Natural killer cell treated with Interleukin-12 subunit alpha and Interleukin-12 subunit beta and Interleukin-15 and Interleukin-18, amount 100 ng/mL, for 72 hours (primary cell): Measurements from ENCODE around the gene CNTN3. TPM values are rescaled to one million over a fixed set of nuclear protein-coding genes. Genes with fewer than 3 reads are reported as not detected.

Experiments used
- ATAC-seq, 2 donors: fragments of 150-1000 bp; cut with Tn5 transposase in 1 of 2; sonication (Bioruptor Pico), chemical (Tn5 transposase) in 1 of 2; 2 replicates each; pipeline ENCODE4 v1.10.0; 2021
- DNase-seq: peaks from one replicate; pipeline ENCODE4 v3.0.0; 2022; ENCODE audit warnings: low spot score
- H3K27ac Mint-ChIP-seq, 2 donors: 1 replicate in 1 of 2; 2 replicates in 1 of 2; pipeline ENCODE4 v1.8.0; 2022; ENCODE audit warnings: mixed read lengths in 2 of 2, mild to moderate bottlenecking in 1 of 2, moderate library complexity in 1 of 2
- H3K27me3 Mint-ChIP-seq, 2 donors: 1 replicate in 1 of 2; 2 replicates in 1 of 2; pipeline ENCODE4 v1.8.0; 2022; ENCODE audit warnings: mixed read lengths in 2 of 2
- H3K36me3 Mint-ChIP-seq: one replicate; pipeline ENCODE4 v1.8.0; 2022; ENCODE audit warnings: mixed read lengths
- H3K4me1 Mint-ChIP-seq, 2 donors: 1 replicate in 1 of 2; 2 replicates in 1 of 2; pipeline ENCODE4 v1.8.0; 2022; ENCODE audit warnings: low read depth in 2 of 2, mixed read lengths in 2 of 2, mild to moderate bottlenecking in 1 of 2
- H3K4me3 Mint-ChIP-seq: one replicate; pipeline ENCODE4 v1.8.0; 2022; ENCODE audit warnings: mixed read lengths
- H3K9me3 Mint-ChIP-seq: 2 replicates; pipeline ENCODE4 v1.8.0; 2022; ENCODE audit warnings: mixed read lengths
- total RNA-seq, 2 donors: library from RNA; stranded (reverse); gene quantifications; one replicate each; pipeline ENCODE4 v1.2.3, GENCODE V29; 2022

The CNTN3 gene
- not detected for total RNA-seq

DNA sequence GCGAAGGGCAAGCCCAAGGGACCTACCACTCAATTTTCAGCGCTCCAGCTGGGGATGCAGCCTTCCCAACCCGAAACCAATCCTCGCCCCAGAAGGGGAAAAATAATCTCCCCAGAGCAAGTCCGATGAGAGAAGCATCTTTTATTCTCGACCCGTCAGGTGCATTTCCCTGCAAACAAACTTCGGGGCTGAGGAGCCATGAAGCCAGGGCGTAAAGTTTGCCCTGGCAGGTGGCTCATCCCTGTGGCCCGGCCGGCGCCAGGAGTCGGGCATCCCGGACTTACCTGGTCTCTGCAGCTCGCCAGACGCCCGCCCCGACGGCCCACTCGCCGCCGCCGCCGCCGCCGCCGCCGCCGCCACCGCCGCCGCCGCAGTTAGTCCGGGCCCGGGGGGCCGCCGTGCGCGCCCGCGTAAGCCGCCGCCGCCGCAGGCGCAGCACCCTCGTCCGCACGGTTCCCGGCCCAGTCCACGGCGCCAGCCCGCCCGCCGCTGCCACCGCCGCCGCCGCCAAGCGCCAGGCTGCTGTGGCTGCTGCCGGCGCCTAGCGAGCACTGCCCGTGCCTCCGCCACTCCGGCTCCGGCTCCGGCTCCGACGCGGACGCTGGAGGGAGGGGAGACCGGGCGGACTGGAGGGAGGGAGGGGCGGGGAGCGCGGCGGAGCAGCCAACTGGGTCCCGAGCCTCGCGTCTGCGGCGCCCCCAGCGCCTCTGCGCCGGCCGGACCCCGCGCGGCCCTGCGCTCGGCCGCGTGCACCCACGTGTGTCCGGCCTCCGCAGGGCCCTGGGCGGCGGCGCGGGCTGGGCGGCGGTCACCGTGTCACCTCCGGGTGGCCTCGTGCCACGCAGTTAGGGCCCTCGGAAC is at the start of gene CNTN3:
Gene CNTN3 (minus strand): TSS at position 553 of the 861 bp plus-strand sequence. CDS start 93,547 bp downstream, outside the sequence.
- no peaks in the 10 kb centered on the region for H3K9me3 Mint-ChIP-seq
- H3K27me3 Mint-ChIP-seq: peaks cover 3 to 10% of the 10 kb centered on the region in 2 donors
- H3K4me3 Mint-ChIP-seq: no peak within 1 kb of the TSS
- H3K4me1 Mint-ChIP-seq: no peaks in the 10 kb centered on the region
- no peak for ATAC-seq
- no peak for DNase-seq
- no peaks in the 10 kb centered on the region for H3K36me3 Mint-ChIP-seq
- H3K27ac Mint-ChIP-seq: no peak within 1 kb of the TSS

- Mint-ChIP-seq H3K4me3 (no peak overlapping the region), H3K9me3 (peaks cover 19% of the 10 kb centered on the region), H3K36me3 (no peaks in the 10 kb centered on the region), H3K27ac (no peak overlapping the region), H3K4me1 (no peaks in the 10 kb centered on the region), H3K27me3 (no peaks in the 10 kb centered on the region)
- ATAC-seq: no peak
- DNase-seq: no peak
These were observed 48.7 kb upstream of the CNTN3 start for GRCh38 chr3:74663178-74663577.

DNA sequence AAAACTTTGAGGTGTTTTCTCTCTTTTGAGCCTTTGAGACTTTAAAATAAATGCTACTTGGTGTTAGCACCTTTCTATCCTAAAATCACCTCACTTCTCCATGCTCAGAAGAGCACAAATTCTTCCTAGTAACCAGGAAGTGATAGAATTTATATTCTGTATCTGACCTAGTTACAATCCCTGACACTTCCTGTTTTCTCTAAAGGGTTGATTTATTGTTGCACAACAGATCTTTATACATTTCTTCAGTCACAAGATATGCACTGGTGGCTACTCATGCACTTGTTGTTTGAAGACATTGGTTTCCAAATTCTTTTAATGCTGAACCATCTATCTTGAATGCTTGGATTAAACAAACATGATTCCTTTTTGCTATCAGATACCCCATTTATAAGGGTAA is 47.2 kb upstream of the CNTN3 start:
- Mint-ChIP-seq H3K9me3 (peaks cover 12% of the 10 kb centered on the region), H3K4me1 (no peaks in the 10 kb centered on the region), H3K27me3 (no peaks in the 10 kb centered on the region), H3K36me3 (no peaks in the 10 kb centered on the region), H3K4me3 (no peak overlapping the region), H3K27ac (no peak overlapping the region)
- no peak for DNase-seq
- no peak for ATAC-seq

DNA sequence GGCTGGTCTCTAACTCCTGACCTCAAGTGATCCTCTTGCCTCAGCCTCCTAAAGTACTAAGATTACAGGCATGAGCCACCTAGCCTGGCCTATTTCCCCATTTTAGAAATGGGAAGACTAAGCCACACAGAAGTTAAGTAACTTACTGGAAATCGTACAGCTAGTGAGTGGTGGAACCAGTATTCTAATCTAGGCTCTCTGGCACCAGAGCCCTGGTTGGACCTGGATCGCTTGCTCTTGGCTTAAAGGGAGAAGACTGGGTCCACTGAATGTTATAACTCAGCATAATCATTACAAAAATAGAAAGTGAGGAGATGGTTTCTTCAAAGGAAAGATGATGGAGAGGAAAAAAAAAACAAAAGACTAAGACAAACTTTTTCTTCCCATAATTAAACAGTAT is 37.4 kb upstream of the CNTN3 start:
- Mint-ChIP-seq H3K9me3 (peaks cover 10% of the 10 kb centered on the region), H3K4me3 (no peak overlapping the region), H3K36me3 (no peaks in the 10 kb centered on the region), H3K4me1 (no peaks in the 10 kb centered on the region), H3K27me3 (no peaks in the 10 kb centered on the region), H3K27ac (no peak overlapping the region)
- no peak for DNase-seq
- no peak for ATAC-seq

DNA sequence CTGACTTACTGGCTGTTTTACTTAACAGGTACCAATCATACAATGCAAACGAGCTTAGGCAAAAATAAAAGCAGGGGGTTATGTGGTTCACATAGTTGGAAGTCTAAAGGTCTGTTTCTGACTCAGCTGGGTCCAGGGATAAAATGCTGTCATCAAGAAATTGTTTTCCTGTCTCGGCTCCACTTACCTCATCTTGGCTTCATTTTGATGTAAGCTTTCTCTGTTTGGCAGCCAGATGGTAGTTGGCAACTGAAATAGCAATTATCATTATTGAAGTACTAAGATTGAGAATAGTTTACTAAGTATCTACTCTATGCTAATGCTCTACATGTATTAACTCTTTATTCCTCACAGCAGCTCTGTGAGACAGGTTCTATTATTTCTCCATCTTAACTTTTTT is 36.8 kb upstream of the CNTN3 start:
- H3K4me1 Mint-ChIP-seq: no peaks in the 10 kb centered on the region
- ATAC-seq (no peak), DNase-seq (no peak)
- no peak overlapping the region for H3K27ac Mint-ChIP-seq
- H3K9me3 Mint-ChIP-seq: peaks cover 10% of the 10 kb centered on the region
- H3K4me3 Mint-ChIP-seq: no peak overlapping the region
- no peaks in the 10 kb centered on the region for H3K36me3 Mint-ChIP-seq
- H3K27me3 Mint-ChIP-seq: no peaks in the 10 kb centered on the region

DNA sequence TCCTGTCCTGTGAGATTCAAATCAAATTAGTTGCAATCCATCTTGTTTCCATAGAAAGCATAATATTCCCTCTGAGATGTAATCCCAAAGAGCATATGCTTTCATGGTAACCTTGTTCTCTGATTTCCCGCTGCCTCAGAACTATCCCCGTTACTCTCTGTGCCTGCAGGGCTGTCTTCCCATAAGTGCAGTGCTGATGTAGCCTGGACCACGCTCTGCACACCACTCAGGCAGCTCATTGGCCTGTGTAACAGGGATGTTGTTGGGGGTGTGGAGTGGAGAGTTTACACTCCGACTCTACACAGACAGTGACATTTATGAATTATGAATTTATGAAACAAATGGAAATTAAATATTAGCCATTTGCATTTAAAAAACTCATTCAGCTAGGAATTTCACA is 33.6 kb upstream of the CNTN3 start:
- ATAC-seq (no peak), DNase-seq (no peak)
- Mint-ChIP-seq H3K4me3 (no peak overlapping the region), H3K4me1 (no peaks in the 10 kb centered on the region), H3K9me3 (peaks cover 10% of the 10 kb centered on the region), H3K27ac (no peak overlapping the region), H3K36me3 (peaks cover 3% of the 10 kb centered on the region), H3K27me3 (no peaks in the 10 kb centered on the region)

DNA sequence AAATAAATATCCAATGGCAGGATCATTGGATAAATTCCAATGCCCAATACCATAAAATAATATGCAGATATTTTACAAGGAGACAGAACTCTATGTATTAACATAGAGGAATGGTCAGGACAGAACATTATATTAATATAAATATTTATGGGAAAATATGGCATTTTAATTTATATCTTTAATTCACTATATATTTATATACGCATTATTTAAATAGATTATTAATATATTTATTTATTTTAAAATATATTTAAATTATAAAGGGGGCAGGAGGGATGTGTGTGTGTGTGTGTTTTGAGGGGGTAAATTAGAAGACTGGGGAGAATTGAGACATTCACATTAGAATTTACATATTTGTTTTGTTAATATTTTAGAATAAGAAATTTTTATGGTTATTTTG is 31.6 kb upstream of the CNTN3 start:
- Mint-ChIP-seq H3K27ac (no peak overlapping the region), H3K9me3 (peaks cover 14% of the 10 kb centered on the region), H3K4me3 (no peak overlapping the region), H3K4me1 (no peaks in the 10 kb centered on the region), H3K27me3 (no peaks in the 10 kb centered on the region), H3K36me3 (peaks cover 4% of the 10 kb centered on the region)
- DNase-seq: no peak
- no peak for ATAC-seq

DNA sequence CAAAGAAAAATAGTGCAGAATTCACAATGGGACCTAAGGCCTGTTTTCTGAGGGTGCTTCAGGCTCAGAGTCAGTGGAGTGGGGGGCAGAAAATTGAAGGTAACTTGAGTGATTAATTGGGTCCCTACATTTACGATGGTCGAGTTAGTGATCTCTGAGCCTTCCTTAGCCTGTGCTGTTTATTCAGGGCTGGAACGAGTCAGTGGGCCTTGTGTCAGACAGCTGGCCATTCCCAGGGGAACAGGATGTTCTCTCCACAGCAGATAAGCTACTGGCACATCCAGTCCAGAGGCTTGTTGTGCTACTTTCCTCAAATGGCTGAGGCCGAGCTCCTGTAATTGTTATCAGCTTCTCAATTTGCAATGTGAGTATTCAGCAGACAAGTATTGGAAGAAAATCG is 29.2 kb upstream of the CNTN3 start:
- Mint-ChIP-seq H3K36me3 (peaks cover 4% of the 10 kb centered on the region), H3K4me3 (no peak overlapping the region), H3K9me3 (peaks cover 11% of the 10 kb centered on the region), H3K27ac (no peak overlapping the region), H3K4me1 (no peaks in the 10 kb centered on the region), H3K27me3 (no peaks in the 10 kb centered on the region)
- DNase-seq (no peak), ATAC-seq (no peak)

- Mint-ChIP-seq H3K9me3 (peaks cover 12% of the 10 kb centered on the region), H3K36me3 (peaks cover 4% of the 10 kb centered on the region), H3K27ac (no peak overlapping the region), H3K27me3 (no peaks in the 10 kb centered on the region), H3K4me3 (no peak overlapping the region), H3K4me1 (no peaks in the 10 kb centered on the region)
- ATAC-seq (no peak), DNase-seq (no peak)
These were observed 28.4 kb upstream of the CNTN3 start for GRCh38 chr3:74642876-74643275.

GRCh38 chr3:74640211-74640610 is 25.8 kb upstream of the CNTN3 start:
- H3K27ac Mint-ChIP-seq: no peak overlapping the region

DNA sequence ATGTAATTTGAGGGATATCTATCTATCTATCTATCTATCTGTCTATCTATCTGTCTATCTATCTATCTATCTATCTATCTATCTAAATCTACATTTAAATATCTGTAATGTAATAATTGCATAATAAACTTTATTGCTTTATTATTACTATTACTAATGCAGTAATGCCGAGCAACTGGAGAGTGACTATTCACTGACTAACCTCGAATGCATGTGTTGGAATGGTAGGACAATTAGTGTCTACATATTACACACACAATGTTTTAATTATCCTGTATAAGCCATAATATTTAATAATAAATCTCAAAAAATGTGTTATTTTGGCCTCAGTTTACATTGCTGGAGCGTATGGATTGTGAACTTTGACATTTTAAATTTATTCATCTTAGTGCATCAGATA is 25.2 kb upstream of the CNTN3 start:
- H3K36me3 Mint-ChIP-seq: peaks cover 4% of the 10 kb centered on the region
- H3K4me3 Mint-ChIP-seq: no peak overlapping the region
- ATAC-seq: no peak
- H3K4me1 Mint-ChIP-seq: no peaks in the 10 kb centered on the region
- H3K27ac Mint-ChIP-seq: no peak overlapping the region
- H3K9me3 Mint-ChIP-seq: peaks cover 20% of the 10 kb centered on the region
- no peaks in the 10 kb centered on the region for H3K27me3 Mint-ChIP-seq
- DNase-seq: no peak

More at GRCh38 chr3:74640211-74640610, 25.8 kb upstream of the CNTN3 start:
- peaks cover 20% of the 10 kb centered on the region for H3K9me3 Mint-ChIP-seq
- ATAC-seq (no peak), DNase-seq (no peak)
- no peaks in the 10 kb centered on the region for H3K4me1 Mint-ChIP-seq
- H3K4me3 Mint-ChIP-seq: no peak overlapping the region
- H3K27me3 Mint-ChIP-seq: no peaks in the 10 kb centered on the region
- H3K36me3 Mint-ChIP-seq: peaks cover 4% of the 10 kb centered on the region

DNA sequence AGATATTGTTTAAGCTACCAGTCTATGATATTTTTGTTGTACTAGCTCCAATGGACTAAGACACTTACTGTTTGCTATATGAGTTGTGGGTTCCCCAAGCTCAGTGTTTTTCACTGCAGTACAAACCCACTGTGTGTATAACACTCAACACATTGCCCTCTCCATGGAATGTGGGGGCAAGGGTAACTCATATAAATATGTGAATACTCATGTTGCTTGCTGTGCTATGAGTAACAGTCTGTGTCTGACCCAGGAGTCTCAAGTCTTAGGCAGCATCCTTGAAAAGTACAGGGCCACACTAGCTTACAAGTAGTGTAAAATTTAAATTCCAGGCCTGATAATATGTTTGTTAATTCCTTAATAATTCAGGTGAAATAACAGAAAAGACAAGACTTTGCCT is 22.5 kb upstream of the CNTN3 start:
- no peak for ATAC-seq
- Mint-ChIP-seq H3K27me3 (no peaks in the 10 kb centered on the region), H3K27ac (no peak overlapping the region), H3K36me3 (no peaks in the 10 kb centered on the region), H3K4me1 (no peaks in the 10 kb centered on the region), H3K9me3 (peaks cover 17% of the 10 kb centered on the region), H3K4me3 (no peak overlapping the region)
- DNase-seq: no peak

- DNase-seq: no peak
- no peaks in the 10 kb centered on the region for H3K4me1 Mint-ChIP-seq
- peaks cover 10% of the 10 kb centered on the region for H3K9me3 Mint-ChIP-seq
- no peak for ATAC-seq
- H3K4me3 Mint-ChIP-seq: no peak overlapping the region
- no peak overlapping the region for H3K27ac Mint-ChIP-seq
- H3K27me3 Mint-ChIP-seq: no peaks in the 10 kb centered on the region
- H3K36me3 Mint-ChIP-seq: no peaks in the 10 kb centered on the region
These were observed 18.6 kb upstream of the CNTN3 start for GRCh38 chr3:74633021-74633420.

GRCh38 chr3:74631351-74632140 is 17.1 kb upstream of the CNTN3 start:
- Mint-ChIP-seq H3K27me3 (no peaks in the 10 kb centered on the region), H3K4me1 (no peaks in the 10 kb centered on the region), H3K9me3 (peaks cover 10% of the 10 kb centered on the region), H3K27ac (no peak overlapping the region), H3K4me3 (no peak overlapping the region), H3K36me3 (peaks cover 4% of the 10 kb centered on the region)
- DNase-seq (no peak), ATAC-seq (no peak)
